Measurements from ENCODE around the gene ZBED4.

The ZBED4 gene

GRCh38 chr22:49877642-49878041 lies 24.0 kb downstream of the ZBED4 start:
- no peak for DNase-seq (ENCODE audit: low read depth in 2 of 2)

GRCh38 chr22:49878206-49878605 lies 24.6 kb downstream of the ZBED4 start:
- no peak for DNase-seq (ENCODE audit: low read depth in 2 of 2)

- no peak for DNase-seq (ENCODE audit: low read depth in 2 of 2)
Measured at GRCh38 chr22:49879871-49880270, 26.2 kb downstream of the ZBED4 start.

GRCh38 chr22:49880281-49880680 lies 26.6 kb downstream of the ZBED4 start:
- no peak for DNase-seq (ENCODE audit: low read depth in 2 of 2)

- no peak for DNase-seq (ENCODE audit: low read depth in 2 of 2)
Measured at GRCh38 chr22:49881856-49882255, 28.2 kb downstream of the ZBED4 start.

GRCh38 chr22:49882519-49883293 lies 29.1 kb downstream of the ZBED4 start:
- no peak for DNase-seq (ENCODE audit: low read depth in 2 of 2)

- DNase-seq (ENCODE audit: low read depth in 2 of 2) = no peak
Measured at GRCh38 chr22:49883294-49883640, 29.6 kb downstream of the ZBED4 start.

GRCh38 chr22:49884075-49884474 lies 30.4 kb downstream of the ZBED4 start:
- no peak for DNase-seq (ENCODE audit: low read depth in 2 of 2)

GRCh38 chr22:49884503-49885260 lies 31.0 kb downstream of the ZBED4 start:
- DNase-seq (ENCODE audit: low read depth in 2 of 2) = no peak

- DNase-seq (ENCODE audit: low read depth in 2 of 2) = no peak
Measured at GRCh38 chr22:49885281-49885680, 31.6 kb downstream of the ZBED4 start.

GRCh38 chr22:49885881-49886280 lies 32.2 kb downstream of the ZBED4 start:
- no peak for DNase-seq (ENCODE audit: low read depth in 2 of 2)

GRCh38 chr22:49886346-49887063 lies 32.9 kb downstream of the ZBED4 start:
- no peak for DNase-seq (ENCODE audit: low read depth in 2 of 2)

- no peak for DNase-seq (ENCODE audit: low read depth in 2 of 2)
Measured at GRCh38 chr22:49887064-49887451, 33.4 kb downstream of the ZBED4 start.

GRCh38 chr22:49887702-49888101 lies 34.1 kb downstream of the ZBED4 start:
- DNase-seq (ENCODE audit: low read depth in 2 of 2) = no peak

- no peak for DNase-seq (ENCODE audit: low read depth in 2 of 2)
Measured at GRCh38 chr22:49889071-49889470, 35.4 kb downstream of the ZBED4 start.

GRCh38 chr22:49892226-49892899 lies 38.7 kb downstream of the ZBED4 start:
- no peak for DNase-seq (ENCODE audit: low read depth in 2 of 2)

- no peak for DNase-seq (ENCODE audit: low read depth in 2 of 2)
Measured at GRCh38 chr22:49893025-49893424, 39.4 kb downstream of the ZBED4 start.

- DNase-seq (ENCODE audit: low read depth in 2 of 2) = no peak
Measured at GRCh38 chr22:49894322-49895054, 40.8 kb downstream of the ZBED4 start.

- DNase-seq (ENCODE audit: low read depth in 2 of 2) = no peak
Measured at GRCh38 chr22:49896201-49896600, 42.6 kb downstream of the ZBED4 start.

- DNase-seq (ENCODE audit: low read depth in 2 of 2) = no peak
Measured at GRCh38 chr22:49897015-49897684, 43.5 kb downstream of the ZBED4 start.

GRCh38 chr22:49899530-49899929 lies 45.9 kb downstream of the ZBED4 start:
- DNase-seq (ENCODE audit: low read depth in 2 of 2) = no peak

Measured in stimulated activated CD8-positive, alpha-beta memory T cell treated with anti-CD3 and anti-CD28 coated beads, Interleukin-15, amount 100 ng/mL, for 48 hours (primary cell).